ENCODE results near the gene CLEC18B.
"Not testable (repeated sequence)": the region's sequence is repeated elsewhere in the genome, so short reads cannot be mapped to it uniquely, and the experiment has no call there.

CLEC18B gene

GRCh38 chr16:74361646-74362610, 59.4 kb downstream of the CLEC18B start:
- DNase-seq (ENCODE audit: low read depth in 3 of 3, low spot score in 1 of 3), result not testable (repeated sequence)
